RWPE2 (cell line): ENCODE measurements around the gene DYNC1I1.

ENCODE experiments used
- ATAC-seq: fragments of 200-7000 bp; cut with Tn5 transposase; 3 replicates; pipeline ENCODE4 v1.9.1; 2021; ENCODE audit warnings: low read depth
- DNase-seq: peaks from one replicate; pipeline ENCODE4 v3.0.0-alpha.2; 2020; ENCODE audit warnings: low spot score
- H3K27ac ChIP-seq: fragments of 450-650 bp; 2 replicates; pipeline ENCODE4 v1.5.1; 2017; ENCODE audit warnings: mild to moderate bottlenecking; ENCODE audit not compliant: poor library complexity, severe bottlenecking
- H3K27me3 ChIP-seq: fragments of 250-450 bp; sonication (Bioruptor Pico); 2 replicates; pipeline ENCODE4 v1.5.1; 2021; ENCODE audit warnings: mild to moderate bottlenecking, moderate library complexity; ENCODE audit not compliant: insufficient read depth, poor library complexity, severe bottlenecking
- H3K36me3 ChIP-seq: fragments of 250-450 bp; sonication (Bioruptor Pico); 2 replicates; pipeline ENCODE4 v1.5.1; 2020; ENCODE audit warnings: low read depth, mild to moderate bottlenecking, moderate library complexity
- H3K4me1 ChIP-seq: fragments of 250-450 bp; sonication (Bioruptor Pico); 2 replicates; pipeline ENCODE4 v1.5.1; 2021; ENCODE audit warnings: mild to moderate bottlenecking, moderate library complexity; ENCODE audit not compliant: insufficient read depth, poor library complexity, severe bottlenecking
- H3K4me3 ChIP-seq: fragments of 250-450 bp; sonication (Bioruptor Pico); 2 replicates; pipeline ENCODE4 v1.5.1; 2021; ENCODE audit warnings: mild to moderate bottlenecking, moderate library complexity; ENCODE audit not compliant: severe bottlenecking
- H3K9me3 ChIP-seq: fragments of 250-450 bp; sonication (Bioruptor Pico); 2 replicates; pipeline ENCODE4 v1.5.1; 2021; ENCODE audit warnings: mild to moderate bottlenecking, moderate library complexity; ENCODE audit not compliant: severe bottlenecking
- TF ChIP-seq, protein P1 (sequence below): fragments of 450-650 bp; IDR thresholded peaks from one replicate; pipeline ENCODE4 v1.5.1; 2017; ENCODE audit warnings: mild to moderate bottlenecking, moderate library complexity; ENCODE audit not compliant: poor library complexity, severe bottlenecking

DYNC1I1 gene

DNA sequence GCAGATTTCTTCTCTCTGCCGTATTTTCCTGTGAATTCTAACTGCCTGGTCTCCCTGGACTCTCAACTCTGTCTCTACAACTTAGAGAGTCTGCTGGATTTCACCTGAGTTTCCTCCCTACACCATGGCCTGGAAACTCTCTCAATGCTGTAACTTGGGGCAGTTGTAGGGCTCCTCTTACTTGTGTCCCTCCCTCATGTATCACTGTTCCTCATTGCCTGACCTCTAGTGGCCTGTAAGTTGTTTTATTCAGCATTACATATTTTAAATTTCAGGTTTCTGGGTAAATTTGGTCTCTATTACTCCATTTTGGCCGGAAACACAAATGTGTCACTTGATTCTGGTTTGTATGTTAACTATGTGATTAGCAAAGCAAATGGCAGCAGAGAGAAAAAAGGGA lies 70.9 kb downstream of the DYNC1I1 start:
- H3K27ac ChIP-seq = no peak overlapping the region
- ATAC-seq = 0 out of 3 replicates have a peak, but pooled peaks have one; percentile 44
- no peak for DNase-seq

DNA sequence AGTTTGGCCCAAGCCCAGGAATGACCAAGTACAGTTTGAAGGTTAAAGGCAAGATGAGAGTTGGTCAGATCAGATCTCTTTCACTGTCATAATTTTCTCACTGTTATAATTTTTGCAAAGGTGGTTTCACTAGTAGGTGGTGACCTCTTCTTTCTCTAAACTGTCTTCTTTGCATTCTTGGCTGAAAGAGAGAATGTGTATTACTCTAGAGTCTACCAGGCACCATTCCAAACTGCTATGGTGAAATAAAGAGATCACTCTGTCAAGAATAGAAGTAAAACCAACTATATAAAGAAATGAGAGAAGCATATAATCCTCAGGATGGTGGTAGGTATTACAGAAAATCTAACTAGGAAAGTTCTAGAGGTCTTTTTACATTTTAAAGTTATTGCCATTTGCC lies 72.7 kb downstream of the DYNC1I1 start:
- Histone ChIP-seq H3K4me3 (no peak overlapping the region), H3K27ac (no peak overlapping the region), H3K9me3 (no peaks in the 10 kb centered on the region), H3K27me3 (no peaks in the 10 kb centered on the region), H3K36me3 (no peaks in the 10 kb centered on the region), H3K4me1 (no peaks in the 10 kb centered on the region)
- DNase-seq (no peak), ATAC-seq (no peak)
- TF ChIP-seq, protein P1, sequence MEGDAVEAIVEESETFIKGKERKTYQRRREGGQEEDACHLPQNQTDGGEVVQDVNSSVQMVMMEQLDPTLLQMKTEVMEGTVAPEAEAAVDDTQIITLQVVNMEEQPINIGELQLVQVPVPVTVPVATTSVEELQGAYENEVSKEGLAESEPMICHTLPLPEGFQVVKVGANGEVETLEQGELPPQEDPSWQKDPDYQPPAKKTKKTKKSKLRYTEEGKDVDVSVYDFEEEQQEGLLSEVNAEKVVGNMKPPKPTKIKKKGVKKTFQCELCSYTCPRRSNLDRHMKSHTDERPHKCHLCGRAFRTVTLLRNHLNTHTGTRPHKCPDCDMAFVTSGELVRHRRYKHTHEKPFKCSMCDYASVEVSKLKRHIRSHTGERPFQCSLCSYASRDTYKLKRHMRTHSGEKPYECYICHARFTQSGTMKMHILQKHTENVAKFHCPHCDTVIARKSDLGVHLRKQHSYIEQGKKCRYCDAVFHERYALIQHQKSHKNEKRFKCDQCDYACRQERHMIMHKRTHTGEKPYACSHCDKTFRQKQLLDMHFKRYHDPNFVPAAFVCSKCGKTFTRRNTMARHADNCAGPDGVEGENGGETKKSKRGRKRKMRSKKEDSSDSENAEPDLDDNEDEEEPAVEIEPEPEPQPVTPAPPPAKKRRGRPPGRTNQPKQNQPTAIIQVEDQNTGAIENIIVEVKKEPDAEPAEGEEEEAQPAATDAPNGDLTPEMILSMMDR = no peak

More for the DNA sequence above, 70.9 kb downstream of the DYNC1I1 start:
- H3K27me3 ChIP-seq = no peaks in the 10 kb centered on the region
- no peak overlapping the region for H3K4me3 ChIP-seq
- H3K9me3 ChIP-seq = no peaks in the 10 kb centered on the region
- no peaks in the 10 kb centered on the region for H3K36me3 ChIP-seq
- no peaks in the 10 kb centered on the region for H3K4me1 ChIP-seq
- TF ChIP-seq, protein P1 = no peak

DNA sequence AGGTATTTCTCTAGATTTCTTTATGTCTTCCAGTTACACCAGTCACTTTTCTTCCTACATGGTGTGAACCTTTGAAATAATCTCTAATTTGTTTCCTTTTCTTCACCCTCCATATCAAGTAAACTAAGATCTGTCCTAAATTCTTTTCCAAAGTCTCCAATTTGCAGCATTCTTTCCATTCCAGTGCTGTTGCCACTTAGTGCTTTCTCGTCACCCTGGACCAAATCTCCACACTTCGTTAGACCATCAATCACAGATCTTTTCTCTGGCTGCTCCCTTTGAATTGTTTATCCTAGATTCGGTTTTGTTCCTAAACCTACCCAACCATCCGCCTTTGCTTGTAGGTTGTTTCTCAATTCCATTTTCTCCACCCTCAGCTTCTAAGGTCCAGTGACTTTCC lies 74.7 kb downstream of the DYNC1I1 start:
- ATAC-seq (no peak), DNase-seq (no peak)
- H3K4me3 ChIP-seq = no peak overlapping the region
- H3K36me3 ChIP-seq = no peaks in the 10 kb centered on the region
- H3K9me3 ChIP-seq = no peaks in the 10 kb centered on the region
- no peaks in the 10 kb centered on the region for H3K4me1 ChIP-seq
- H3K27me3 ChIP-seq = no peaks in the 10 kb centered on the region
- TF ChIP-seq, protein P1 = no peak
- H3K27ac ChIP-seq = no peak overlapping the region

DNA sequence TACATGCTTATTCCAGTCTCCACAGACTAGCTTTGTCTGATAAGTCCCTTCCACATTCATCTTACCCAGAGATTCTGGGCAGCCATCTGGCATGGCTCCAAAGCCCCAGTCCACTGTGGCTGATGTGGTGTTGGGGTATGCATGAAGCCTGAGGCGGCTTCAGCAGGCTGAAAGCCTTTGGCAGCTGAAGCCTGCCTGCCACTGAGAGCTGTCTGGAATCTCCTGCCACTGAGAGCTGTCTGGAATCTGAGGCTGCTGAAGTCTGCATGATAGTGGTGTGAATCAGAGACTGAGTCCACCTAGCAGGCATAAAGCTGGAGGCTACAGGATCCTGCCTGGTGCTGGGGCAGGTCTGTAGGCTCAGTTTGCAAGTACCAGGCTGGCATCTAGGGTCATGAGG lies 87.1 kb downstream of the DYNC1I1 start:
- Histone ChIP-seq H3K27ac (no peak overlapping the region), H3K36me3 (no peaks in the 10 kb centered on the region), H3K9me3 (no peaks in the 10 kb centered on the region), H3K27me3 (peaks cover 2% of the 10 kb centered on the region), H3K4me1 (no peaks in the 10 kb centered on the region), H3K4me3 (no peak overlapping the region)
- no peak for DNase-seq
- TF ChIP-seq, protein P1 = no peak
- 0 out of 3 replicates have a peak, but pooled peaks have one; percentile 23 for ATAC-seq

DNA sequence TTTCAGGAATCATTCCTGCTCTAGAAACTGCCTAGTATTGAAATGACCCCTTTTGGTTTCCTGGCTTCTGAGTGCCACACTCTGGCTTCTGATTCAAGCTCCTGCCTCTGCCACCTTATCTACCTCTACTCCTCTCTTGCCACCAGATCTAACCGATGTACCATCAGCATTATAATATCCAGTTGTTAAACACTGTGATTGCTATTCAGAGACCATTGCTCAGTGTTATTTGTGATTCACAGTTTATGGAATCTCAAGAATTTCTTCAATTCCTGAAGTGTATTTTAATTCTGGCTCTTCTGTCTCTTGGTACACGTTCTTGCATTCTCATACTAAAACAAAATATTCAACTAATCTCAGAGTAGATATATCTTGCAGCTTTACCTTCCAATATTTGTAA lies 88.7 kb downstream of the DYNC1I1 start:
- H3K27ac ChIP-seq = no peak overlapping the region
- no peak for DNase-seq
- H3K4me3 ChIP-seq = no peak overlapping the region
- TF ChIP-seq, protein P1 = no peak
- peaks cover 2% of the 10 kb centered on the region for H3K27me3 ChIP-seq
- no peak for ATAC-seq
- no peaks in the 10 kb centered on the region for H3K9me3 ChIP-seq
- no peaks in the 10 kb centered on the region for H3K4me1 ChIP-seq
- H3K36me3 ChIP-seq = no peaks in the 10 kb centered on the region
